GM10266 (cell line): ENCODE measurements around the gene SCN8A.
A peak's percentile ranks its signal among the peaks of the same experiment; 100 is the strongest.

ENCODE experiments used
- DNase-seq: peaks from one replicate; pipeline ENCODE4 v3.0.0; 2012; ENCODE audit errors: extremely low spot score
- CTCF ChIP-seq: IDR thresholded peaks from 2 replicates; pipeline ENCODE4 v1.5.1; 2012; ENCODE audit warnings: mild to moderate bottlenecking, low read depth; ENCODE audit not compliant: control insufficient read depth, insufficient read depth; ENCODE audit errors: missing control alignments

SCN8A gene

GRCh38 chr12:51669271-51669670 lies 78.2 kb downstream of the SCN8A start:
- no peak for DNase-seq
- no peak for TF ChIP-seq CTCF

- no peak for TF ChIP-seq CTCF
- no peak for DNase-seq
Measured at GRCh38 chr12:51669996-51670395, 79.0 kb downstream of the SCN8A start.

- no peak for TF ChIP-seq CTCF
- no peak for DNase-seq
Measured at GRCh38 chr12:51672334-51672733, 81.3 kb downstream of the SCN8A start.

- no peak for DNase-seq
- TF ChIP-seq CTCF: no peak
Measured at GRCh38 chr12:51675071-51675803, 84.2 kb downstream of the SCN8A start.

GRCh38 chr12:51676875-51677274 lies 85.8 kb downstream of the SCN8A start:
- TF ChIP-seq CTCF: no peak
- no peak for DNase-seq

- no peak for TF ChIP-seq CTCF
- no peak for DNase-seq
Measured at GRCh38 chr12:51677284-51677968, 86.4 kb downstream of the SCN8A start.

- peak; percentile 54 for TF ChIP-seq CTCF
- DNase-seq: peak; percentile 41
Measured at GRCh38 chr12:51678086-51678724, 87.2 kb downstream of the SCN8A start.
